ENCODE measurements around the gene ARID4B.

ARID4B gene

GRCh38 chr1:235266967-235267366, 61.0 kb downstream of the ARID4B start:
- no peaks in the 10 kb centered on the region for H3F3A ChIP-seq (ENCODE audit: low read depth)
- no peaks in the 10 kb centered on the region for H3K9me2 ChIP-seq (replicated peaks; ENCODE audit: low read depth, low read length)
- no peaks in the 10 kb centered on the region for H3K36me3 ChIP-seq (ENCODE audit: insufficient read depth, low read length)
- no peaks in the 10 kb centered on the region for H3K9me3 ChIP-seq (ENCODE audit: insufficient read depth, low read depth, low read length)
- no peak overlapping the region for H3K4me2 ChIP-seq (ENCODE audit: low read depth, low read length, poor library complexity, severe bottlenecking)
- H3K27me3 ChIP-seq (ENCODE audit: insufficient read depth, low read length, poor library complexity, severe bottlenecking) = no peaks in the 10 kb centered on the region
- no peak overlapping the region for H2AFZ ChIP-seq (ENCODE audit: low read length)
- peaks cover 96% of the 10 kb centered on the region for H3K79me2 ChIP-seq (ENCODE audit: insufficient read depth, low read length)
- no peak for TF ChIP-seq CTCF (conservative IDR thresholded peaks at IDR 0.05; ENCODE audit: low read length)
- no peak for TF ChIP-seq EZH2phosphoT487 (IDR thresholded peaks at IDR 0.05; ENCODE audit: borderline replicate concordance)
- H3K9ac ChIP-seq (ENCODE audit: low read depth, low read length, poor library complexity, severe bottlenecking) = no peak overlapping the region
- peaks cover 63% of the 10 kb centered on the region for H3K4me1 ChIP-seq (ENCODE audit: insufficient read depth, low read length, poor library complexity, severe bottlenecking)
- no peak overlapping the region for H3K4me3 ChIP-seq (ENCODE audit: low read length, poor library complexity, severe bottlenecking)
- peaks cover 65% of the 10 kb centered on the region for H4K20me1 ChIP-seq (ENCODE audit: insufficient read depth, low read length, poor library complexity, severe bottlenecking)

- no peak overlapping the region for H3K4me2 ChIP-seq (ENCODE audit: low read depth, low read length, poor library complexity, severe bottlenecking)
These were observed 61.7 kb downstream of the ARID4B start for GRCh38 chr1:235266325-235266724.

GRCh38 chr1:235265900-235266299, 62.1 kb downstream of the ARID4B start:
- peaks cover 100% of the 10 kb centered on the region for H3K79me2 ChIP-seq (ENCODE audit: insufficient read depth, low read length)
- TF ChIP-seq EZH2phosphoT487 (IDR thresholded peaks at IDR 0.05; ENCODE audit: borderline replicate concordance) (no peak), CTCF (conservative IDR thresholded peaks at IDR 0.05; ENCODE audit: low read length) (no peak)
- H3F3A ChIP-seq (ENCODE audit: low read depth) = no peaks in the 10 kb centered on the region
- no peaks in the 10 kb centered on the region for H3K9me2 ChIP-seq (replicated peaks; ENCODE audit: low read depth, low read length)
- H3K9ac ChIP-seq (ENCODE audit: low read depth, low read length, poor library complexity, severe bottlenecking) = no peak overlapping the region
- no peaks in the 10 kb centered on the region for H3K27me3 ChIP-seq (ENCODE audit: insufficient read depth, low read length, poor library complexity, severe bottlenecking)
- H2AFZ ChIP-seq (ENCODE audit: low read length) = no peak overlapping the region
- peaks cover 73% of the 10 kb centered on the region for H4K20me1 ChIP-seq (ENCODE audit: insufficient read depth, low read length, poor library complexity, severe bottlenecking)
- H3K4me1 ChIP-seq (ENCODE audit: insufficient read depth, low read length, poor library complexity, severe bottlenecking) = peaks cover 67% of the 10 kb centered on the region
- H3K9me3 ChIP-seq (ENCODE audit: insufficient read depth, low read depth, low read length) = no peaks in the 10 kb centered on the region
- H3K4me3 ChIP-seq (ENCODE audit: low read length, poor library complexity, severe bottlenecking) = no peak overlapping the region
- H3K4me2 ChIP-seq (ENCODE audit: low read depth, low read length, poor library complexity, severe bottlenecking) = no peak overlapping the region
- no peaks in the 10 kb centered on the region for H3K36me3 ChIP-seq (ENCODE audit: insufficient read depth, low read length)

More at GRCh38 chr1:235266325-235266724, 61.7 kb downstream of the ARID4B start:
- Histone ChIP-seq H3K4me3 (ENCODE audit: low read length, poor library complexity, severe bottlenecking) (no peak overlapping the region), H3K9me2 (replicated peaks; ENCODE audit: low read depth, low read length) (no peaks in the 10 kb centered on the region), H4K20me1 (ENCODE audit: insufficient read depth, low read length, poor library complexity, severe bottlenecking) (peaks cover 72% of the 10 kb centered on the region), H2AFZ (ENCODE audit: low read length) (no peak overlapping the region), H3F3A (ENCODE audit: low read depth) (no peaks in the 10 kb centered on the region), H3K9ac (ENCODE audit: low read depth, low read length, poor library complexity, severe bottlenecking) (no peak overlapping the region), H3K27me3 (ENCODE audit: insufficient read depth, low read length, poor library complexity, severe bottlenecking) (no peaks in the 10 kb centered on the region), H3K9me3 (ENCODE audit: insufficient read depth, low read depth, low read length) (no peaks in the 10 kb centered on the region), H3K36me3 (ENCODE audit: insufficient read depth, low read length) (no peaks in the 10 kb centered on the region), H3K4me1 (ENCODE audit: insufficient read depth, low read length, poor library complexity, severe bottlenecking) (peaks cover 66% of the 10 kb centered on the region), H3K79me2 (ENCODE audit: insufficient read depth, low read length) (peaks cover 100% of the 10 kb centered on the region)
- TF ChIP-seq CTCF (conservative IDR thresholded peaks at IDR 0.05; ENCODE audit: low read length) = no peak
- no peak for TF ChIP-seq EZH2phosphoT487 (IDR thresholded peaks at IDR 0.05; ENCODE audit: borderline replicate concordance)

Data from Loucy (cell line).